ENCODE data around the gene ZFP3. TPM values are rescaled to one million over a fixed set of nuclear protein-coding genes. Genes with fewer than 3 reads are reported as not detected.
"Not testable (repeated sequence)": the region's sequence is repeated elsewhere in the genome, so short reads cannot be mapped to it uniquely, and the experiment has no call there.

ZFP3 gene
- total RNA-seq, 2 experiments from 2014 or later, result 0.34 to 0.98 TPM

DNA sequence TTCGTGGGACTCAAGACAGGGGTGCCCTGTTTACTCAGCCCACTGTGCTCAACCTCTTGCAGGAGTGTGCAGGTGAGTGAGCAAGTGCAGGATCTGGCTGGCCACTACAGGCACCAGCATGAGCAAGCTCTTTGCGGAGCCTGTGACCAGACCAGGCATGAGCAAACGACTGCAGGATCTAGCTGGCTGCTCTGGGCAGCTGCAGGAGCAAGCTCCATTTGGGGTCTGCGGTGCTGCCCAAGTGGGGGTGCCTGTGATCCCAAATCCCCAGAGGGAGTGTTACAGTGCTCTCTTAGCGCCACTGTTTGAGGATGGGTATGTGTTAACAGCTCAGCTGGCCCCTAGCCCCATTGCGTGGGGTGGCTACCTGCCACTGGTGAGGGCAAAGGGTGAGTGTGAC, 40.0 kb downstream of the ZFP3 start:
- Histone ChIP-seq H3K9me2 (ENCODE audit: insufficient read depth, low read length) (no peaks in the 10 kb centered on the region), H2AFZ (ENCODE audit: low read length) (no peak overlapping the region), H3K4me2 (ENCODE audit: low read length) (no peak overlapping the region), H3K9me3 (ENCODE audit: low read length) (0 out of 2 replicates have a peak, but pooled peaks cover 6% of the 10 kb centered on the region), H3K79me2 (ENCODE audit: insufficient read depth, low read depth, low read length) (peaks cover 4% of the 10 kb centered on the region), H3K27ac (ENCODE audit: low read depth, low read length, poor library complexity, severe bottlenecking) (no peak overlapping the region), H3K36me3 (ENCODE audit: insufficient read depth, low read length) (peaks cover 12% of the 10 kb centered on the region), H4K20me1 (ENCODE audit: insufficient read depth, low read length) (no peaks in the 10 kb centered on the region), H3K4me3 (ENCODE audit: low read depth, low read length, poor library complexity, severe bottlenecking) (no peak overlapping the region), H3K4me1 (ENCODE audit: insufficient read depth, low read length, poor library complexity, severe bottlenecking) (peaks cover 2% of the 10 kb centered on the region)
- no peak for DNase-seq (ENCODE audit: low spot score)
- no TSS peak for BruUV-seq (replicated peaks)
- no peak for TF ChIP-seq EZH2phosphoT487 (IDR thresholded peaks at IDR 0.05; ENCODE audit: borderline replicate concordance, low read depth, low read length)
- TF ChIP-seq, protein P1, sequence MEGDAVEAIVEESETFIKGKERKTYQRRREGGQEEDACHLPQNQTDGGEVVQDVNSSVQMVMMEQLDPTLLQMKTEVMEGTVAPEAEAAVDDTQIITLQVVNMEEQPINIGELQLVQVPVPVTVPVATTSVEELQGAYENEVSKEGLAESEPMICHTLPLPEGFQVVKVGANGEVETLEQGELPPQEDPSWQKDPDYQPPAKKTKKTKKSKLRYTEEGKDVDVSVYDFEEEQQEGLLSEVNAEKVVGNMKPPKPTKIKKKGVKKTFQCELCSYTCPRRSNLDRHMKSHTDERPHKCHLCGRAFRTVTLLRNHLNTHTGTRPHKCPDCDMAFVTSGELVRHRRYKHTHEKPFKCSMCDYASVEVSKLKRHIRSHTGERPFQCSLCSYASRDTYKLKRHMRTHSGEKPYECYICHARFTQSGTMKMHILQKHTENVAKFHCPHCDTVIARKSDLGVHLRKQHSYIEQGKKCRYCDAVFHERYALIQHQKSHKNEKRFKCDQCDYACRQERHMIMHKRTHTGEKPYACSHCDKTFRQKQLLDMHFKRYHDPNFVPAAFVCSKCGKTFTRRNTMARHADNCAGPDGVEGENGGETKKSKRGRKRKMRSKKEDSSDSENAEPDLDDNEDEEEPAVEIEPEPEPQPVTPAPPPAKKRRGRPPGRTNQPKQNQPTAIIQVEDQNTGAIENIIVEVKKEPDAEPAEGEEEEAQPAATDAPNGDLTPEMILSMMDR (conservative IDR thresholded peaks at IDR 0.05; ENCODE audit: low read length), result no peak
- intact Hi-C loops (cut with micrococcal nuclease; ENCODE audit: unreplicated experiment), result no loop called here
- CTCF ChIA-PET (ENCODE audit: unreplicated experiment), result no interaction called here
- POLR2A ChIA-PET, result no interaction called here

DNA sequence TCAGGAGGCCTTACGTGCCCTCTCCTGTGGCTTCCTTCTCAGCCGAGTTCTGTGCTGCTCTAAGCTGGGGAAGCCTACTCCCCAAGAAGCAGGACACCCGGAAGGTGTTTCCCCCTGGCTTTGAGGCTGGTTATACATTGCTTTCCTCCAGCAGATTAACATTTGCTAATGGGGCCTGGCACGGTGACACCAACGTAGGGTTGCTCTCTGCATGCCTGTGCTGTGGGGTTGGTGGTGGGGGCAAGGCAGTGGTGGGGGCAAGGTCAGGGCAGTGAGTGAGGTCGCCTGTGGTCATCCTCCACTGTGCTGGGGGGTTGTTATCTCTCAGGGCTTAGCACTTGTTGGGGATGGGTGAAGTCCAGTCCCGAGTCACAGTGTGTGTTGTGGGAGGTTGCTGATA, 41.8 kb downstream of the ZFP3 start:
- Histone ChIP-seq H2AFZ (ENCODE audit: low read length) (no peak overlapping the region), H3K4me1 (ENCODE audit: insufficient read depth, low read length, poor library complexity, severe bottlenecking) (no peaks in the 10 kb centered on the region), H3K9me2 (ENCODE audit: insufficient read depth, low read length) (no peaks in the 10 kb centered on the region), H3K9me3 (ENCODE audit: low read length) (0 out of 2 replicates have a peak, but pooled peaks cover 6% of the 10 kb centered on the region), H4K20me1 (ENCODE audit: insufficient read depth, low read length) (no peaks in the 10 kb centered on the region), H3K79me2 (ENCODE audit: insufficient read depth, low read depth, low read length) (no peaks in the 10 kb centered on the region), H3K36me3 (ENCODE audit: insufficient read depth, low read length) (no peaks in the 10 kb centered on the region), H3K4me3 (ENCODE audit: low read depth, low read length, poor library complexity, severe bottlenecking) (no peak overlapping the region), H3K27ac (ENCODE audit: low read depth, low read length, poor library complexity, severe bottlenecking) (no peak overlapping the region), H3K4me2 (ENCODE audit: low read length) (no peak overlapping the region)
- POLR2A ChIA-PET, result no interaction called here
- intact Hi-C loops (cut with micrococcal nuclease; ENCODE audit: unreplicated experiment), result no loop called here
- DNase-seq (ENCODE audit: low spot score), result no peak
- TF ChIP-seq, protein P1 (conservative IDR thresholded peaks at IDR 0.05; ENCODE audit: low read length), result no peak
- no peak for TF ChIP-seq EZH2phosphoT487 (IDR thresholded peaks at IDR 0.05; ENCODE audit: borderline replicate concordance, low read depth, low read length)
- CTCF ChIA-PET (ENCODE audit: unreplicated experiment), result no interaction called here
- no TSS peak for BruUV-seq (replicated peaks)

DNA sequence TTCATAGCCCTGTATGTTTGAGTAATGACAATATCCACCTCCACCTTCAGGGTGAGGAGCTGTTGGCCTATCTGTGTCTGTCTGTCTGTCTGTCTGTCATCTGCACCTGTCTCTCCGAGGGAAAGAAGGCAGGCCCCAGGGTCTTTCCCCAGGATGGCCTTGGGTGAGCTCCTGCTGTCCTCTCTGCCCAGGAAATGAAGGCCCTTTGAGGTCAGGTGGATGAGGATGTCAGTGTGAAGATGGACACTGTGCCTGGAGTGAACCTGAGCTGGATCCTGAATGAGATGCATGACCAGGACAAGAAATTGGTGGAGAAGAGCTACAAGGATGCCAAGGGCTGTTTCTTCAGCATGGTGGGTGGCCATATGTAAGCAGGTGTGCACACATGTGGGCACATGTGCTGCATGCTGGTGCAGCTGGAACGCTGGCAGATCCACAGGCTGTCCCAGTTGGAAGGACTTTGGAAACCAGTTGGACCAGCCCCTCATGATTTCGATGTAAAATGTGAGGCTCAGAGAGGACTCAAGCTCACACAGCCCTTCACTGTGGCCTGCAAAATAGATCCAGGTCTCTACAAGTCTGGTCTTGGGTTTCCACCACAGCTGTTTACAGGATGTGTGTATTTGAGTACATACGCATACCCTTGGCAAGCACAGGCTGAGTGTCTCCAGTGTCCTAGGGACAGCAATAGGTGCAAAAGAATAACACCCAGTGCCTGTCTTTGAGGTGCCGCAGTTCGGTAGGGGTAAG, 42.3 kb downstream of the ZFP3 start:
- DNase-seq (ENCODE audit: low spot score); H3K27ac ChIP-seq (ENCODE audit: low read depth, low read length, poor library complexity, severe bottlenecking); H2AFZ ChIP-seq (ENCODE audit: low read length); H3K4me2 ChIP-seq (ENCODE audit: low read length); H3K36me3 ChIP-seq (ENCODE audit: insufficient read depth, low read length); intact Hi-C loops (cut with micrococcal nuclease; ENCODE audit: unreplicated experiment); H3K9me2 ChIP-seq (ENCODE audit: insufficient read depth, low read length); H3K79me2 ChIP-seq (ENCODE audit: insufficient read depth, low read depth, low read length); CTCF ChIA-PET (ENCODE audit: unreplicated experiment); H3K9me3 ChIP-seq (ENCODE audit: low read length); H3K4me3 ChIP-seq (ENCODE audit: low read depth, low read length, poor library complexity, severe bottlenecking); H3K4me1 ChIP-seq (ENCODE audit: insufficient read depth, low read length, poor library complexity, severe bottlenecking); POLR2A ChIA-PET; H4K20me1 ChIP-seq (ENCODE audit: insufficient read depth, low read length); BruUV-seq (replicated peaks): not testable (repeated sequence)

All from OCI-LY7 (cell line).